ENCODE data around the gene IL6. TPM values are rescaled to one million over a fixed set of nuclear protein-coding genes. Genes with fewer than 3 reads are reported as not detected.
"Not testable (repeated sequence)": the region's sequence is repeated elsewhere in the genome, so short reads cannot be mapped to it uniquely, and the experiment has no call there.

Gene IL6
- 0.44 and 0.85 TPM in 2 replicates for total RNA-seq (2021)
- long read RNA-seq, partial matches to known transcripts = 0 of 2 reads
- long read RNA-seq, other reads (novel, unspliced or antisense) = 0 of 2 reads

DNA sequence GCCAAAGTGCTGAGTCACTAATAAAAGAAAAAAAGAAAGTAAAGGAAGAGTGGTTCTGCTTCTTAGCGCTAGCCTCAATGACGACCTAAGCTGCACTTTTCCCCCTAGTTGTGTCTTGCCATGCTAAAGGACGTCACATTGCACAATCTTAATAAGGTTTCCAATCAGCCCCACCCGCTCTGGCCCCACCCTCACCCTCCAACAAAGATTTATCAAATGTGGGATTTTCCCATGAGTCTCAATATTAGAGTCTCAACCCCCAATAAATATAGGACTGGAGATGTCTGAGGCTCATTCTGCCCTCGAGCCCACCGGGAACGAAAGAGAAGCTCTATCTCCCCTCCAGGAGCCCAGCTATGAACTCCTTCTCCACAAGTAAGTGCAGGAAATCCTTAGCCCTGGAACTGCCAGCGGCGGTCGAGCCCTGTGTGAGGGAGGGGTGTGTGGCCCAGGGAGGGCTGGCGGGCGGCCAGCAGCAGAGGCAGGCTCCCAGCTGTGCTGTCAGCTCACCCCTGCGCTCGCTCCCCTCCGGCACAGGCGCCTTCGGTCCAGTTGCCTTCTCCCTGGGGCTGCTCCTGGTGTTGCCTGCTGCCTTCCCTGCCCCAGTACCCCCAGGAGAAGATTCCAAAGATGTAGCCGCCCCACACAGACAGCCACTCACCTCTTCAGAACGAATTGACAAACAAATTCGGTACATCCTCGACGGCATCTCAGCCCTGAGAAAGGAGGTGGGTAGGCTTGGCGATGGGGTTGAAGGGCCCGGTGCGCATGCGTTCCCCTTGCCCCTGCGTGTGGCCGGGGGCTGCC is at the start of gene IL6:
TSS of gene IL6 (plus strand) at position 294 of the 807 bp plus-strand sequence. CDS start at position 357, 63 bp downstream.
- Mint-ChIP-seq H3K4me1 (peaks cover 16 to 35% of the 10 kb centered on the region in 2 experiments), H3K36me3 (ENCODE audit: insufficient read depth in 1 of 3, low read depth in 3 of 3) (no peaks in the 10 kb centered on the region), H3K27ac (peak within 1 kb of the TSS in 2 of 3 experiments; percentile 46 to 76; a peak in 2 of 7 replicates), H3K9me3 (no peaks in the 10 kb centered on the region), H3K4me3 (peak within 1 kb of the TSS in 1 of 2 experiments; percentile 46; a peak in 2 of 5 replicates), H3K27me3 (ENCODE audit: low read depth) (peaks cover 3% of the 10 kb centered on the region)
- no peak within 1 kb of the TSS for H3K27ac ChIP-seq (ENCODE audit: insufficient read length, low read depth, low read length)
- H3K79me2 ChIP-seq (ENCODE audit: insufficient read depth, low read length) = no peaks in the 10 kb centered on the region
- H3K27me3 ChIP-seq (ENCODE audit: insufficient read depth, low read length) = no peaks in the 10 kb centered on the region
- H3K23ac ChIP-seq (ENCODE audit: insufficient read length, low read depth, low read length) = no peak within 1 kb of the TSS
- TF ChIP-seq, protein P1, sequence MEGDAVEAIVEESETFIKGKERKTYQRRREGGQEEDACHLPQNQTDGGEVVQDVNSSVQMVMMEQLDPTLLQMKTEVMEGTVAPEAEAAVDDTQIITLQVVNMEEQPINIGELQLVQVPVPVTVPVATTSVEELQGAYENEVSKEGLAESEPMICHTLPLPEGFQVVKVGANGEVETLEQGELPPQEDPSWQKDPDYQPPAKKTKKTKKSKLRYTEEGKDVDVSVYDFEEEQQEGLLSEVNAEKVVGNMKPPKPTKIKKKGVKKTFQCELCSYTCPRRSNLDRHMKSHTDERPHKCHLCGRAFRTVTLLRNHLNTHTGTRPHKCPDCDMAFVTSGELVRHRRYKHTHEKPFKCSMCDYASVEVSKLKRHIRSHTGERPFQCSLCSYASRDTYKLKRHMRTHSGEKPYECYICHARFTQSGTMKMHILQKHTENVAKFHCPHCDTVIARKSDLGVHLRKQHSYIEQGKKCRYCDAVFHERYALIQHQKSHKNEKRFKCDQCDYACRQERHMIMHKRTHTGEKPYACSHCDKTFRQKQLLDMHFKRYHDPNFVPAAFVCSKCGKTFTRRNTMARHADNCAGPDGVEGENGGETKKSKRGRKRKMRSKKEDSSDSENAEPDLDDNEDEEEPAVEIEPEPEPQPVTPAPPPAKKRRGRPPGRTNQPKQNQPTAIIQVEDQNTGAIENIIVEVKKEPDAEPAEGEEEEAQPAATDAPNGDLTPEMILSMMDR (conservative IDR thresholded peaks at IDR 0.05) = no peak
- peak within 1 kb of the TSS; percentile 71 for H2BK12ac ChIP-seq (ENCODE audit: insufficient read length, low read depth, low read length)
- H3K4me1 ChIP-seq (ENCODE audit: insufficient read depth, low read length) = peaks cover 3% of the 10 kb centered on the region; the same call in 1 of the 2 replicates
- peak within 1 kb of the TSS; percentile 23 for H3T11ph ChIP-seq (ENCODE audit: low read length)
- H4K5ac ChIP-seq (ENCODE audit: insufficient read length, low read depth, low read length) = peak within 1 kb of the TSS; percentile 25
- H2AK5ac ChIP-seq (ENCODE audit: insufficient read length, low read length) = no peak within 1 kb of the TSS
- peak within 1 kb of the TSS; percentile 36; the same call in 1 of the 2 replicates for H3K4ac ChIP-seq (ENCODE audit: low read depth, low read length)
- H4K20me1 ChIP-seq (ENCODE audit: control insufficient read depth, insufficient read depth, insufficient read length) = no peaks in the 10 kb centered on the region
- H2BK15ac ChIP-seq (ENCODE audit: low read depth, low read length) = no peak within 1 kb of the TSS
- peaks cover 2% of the 10 kb centered on the region for H3K23me2 ChIP-seq (ENCODE audit: insufficient read length, low read depth, low read length, poor library complexity, severe bottlenecking)
- no peak within 1 kb of the TSS for H2BK5ac ChIP-seq (ENCODE audit: insufficient read length, low read length)
- no peak within 1 kb of the TSS for H4K8ac ChIP-seq (replicated peaks; ENCODE audit: insufficient read length, low read depth, low read length)
- WGBS (ENCODE audit: extremely low coverage, insufficient read length, low lambda C conversion rate) = no CpG with 5 or more reads among the region's 28 CpGs
- no peak within 1 kb of the TSS for H2BK120ac ChIP-seq (ENCODE audit: low read depth, low read length, poor library complexity, severe bottlenecking)
- peak; percentile 78 for DNase-seq
- peak within 1 kb of the TSS; percentile 46 for H2AFZ ChIP-seq (ENCODE audit: low read length)
- no peak within 1 kb of the TSS for H2BK20ac ChIP-seq (ENCODE audit: low read depth, low read length, poor library complexity, severe bottlenecking)
- no peak within 1 kb of the TSS for H3K56ac ChIP-seq (ENCODE audit: insufficient read length, low read depth, low read length)
- no peak within 1 kb of the TSS for H3K9ac ChIP-seq (ENCODE audit: extremely low read depth, insufficient read length, low read length)
- no peak within 1 kb of the TSS for H3K14ac ChIP-seq (ENCODE audit: insufficient read depth, low read length)
- no peaks in the 10 kb centered on the region for H3K9me3 ChIP-seq (ENCODE audit: control insufficient read depth, low read depth, low read length)
- no peak within 1 kb of the TSS for H4K91ac ChIP-seq (ENCODE audit: insufficient read length, low read depth, low read length)
- peak within 1 kb of the TSS; percentile 70 for H3K18ac ChIP-seq (ENCODE audit: insufficient read length, low read depth, low read length)
- H3K79me1 ChIP-seq (ENCODE audit: insufficient read depth, low read depth, low read length, poor library complexity, severe bottlenecking) = no peaks in the 10 kb centered on the region
- peak within 1 kb of the TSS; percentile 8 for H3K4me2 ChIP-seq (ENCODE audit: insufficient read depth, insufficient read length, low read length)

DNA sequence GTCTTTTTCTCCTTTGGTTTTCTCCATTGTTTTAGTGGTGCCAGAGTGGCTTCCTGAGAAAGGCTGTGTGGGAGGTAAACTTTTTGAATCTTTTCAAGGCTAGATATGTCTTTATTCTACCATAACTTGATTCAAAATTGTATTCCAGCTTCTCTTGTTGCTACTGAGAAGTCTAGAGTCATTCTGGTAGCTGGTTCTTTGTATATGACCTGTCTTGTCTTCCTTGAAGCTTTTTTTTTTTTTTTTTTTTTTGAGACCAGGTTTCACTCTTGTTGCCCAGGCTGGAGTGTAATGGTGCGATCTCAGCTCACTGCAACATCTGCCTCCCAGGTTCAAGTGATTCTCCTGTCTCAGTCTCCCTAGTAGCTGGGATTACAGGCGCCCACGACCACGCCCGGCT is 49.7 kb upstream of the IL6 start:
- not testable (repeated sequence) for H4K20me1 ChIP-seq (ENCODE audit: control insufficient read depth, insufficient read depth, insufficient read length); H2AK5ac ChIP-seq (ENCODE audit: insufficient read length, low read length); H3K9ac ChIP-seq (ENCODE audit: extremely low read depth, insufficient read length, low read length); H3K4me3 Mint-ChIP-seq; H2BK20ac ChIP-seq (ENCODE audit: low read depth, low read length, poor library complexity, severe bottlenecking); DNase-seq; H3K23ac ChIP-seq (ENCODE audit: insufficient read length, low read depth, low read length); H3K56ac ChIP-seq (ENCODE audit: insufficient read length, low read depth, low read length); H3K4me2 ChIP-seq (ENCODE audit: insufficient read depth, insufficient read length, low read length); H3K14ac ChIP-seq (ENCODE audit: insufficient read depth, low read length); H3K27me3 Mint-ChIP-seq (ENCODE audit: low read depth); H2BK120ac ChIP-seq (ENCODE audit: low read depth, low read length, poor library complexity, severe bottlenecking); H2BK5ac ChIP-seq (ENCODE audit: insufficient read length, low read length); H2BK15ac ChIP-seq (ENCODE audit: low read depth, low read length); H3K9me3 Mint-ChIP-seq; H3K27me3 ChIP-seq (ENCODE audit: insufficient read depth, low read length); H3K4me1 ChIP-seq (ENCODE audit: insufficient read depth, low read length); H3K4ac ChIP-seq (ENCODE audit: low read depth, low read length); H3T11ph ChIP-seq (ENCODE audit: low read length); H3K36me3 Mint-ChIP-seq (ENCODE audit: insufficient read depth in 1 of 3, low read depth in 3 of 3); H2AFZ ChIP-seq (ENCODE audit: low read length); H3K79me2 ChIP-seq (ENCODE audit: insufficient read depth, low read length); H4K5ac ChIP-seq (ENCODE audit: insufficient read length, low read depth, low read length); H3K79me1 ChIP-seq (ENCODE audit: insufficient read depth, low read depth, low read length, poor library complexity, severe bottlenecking); H3K9me3 ChIP-seq (ENCODE audit: control insufficient read depth, low read depth, low read length); H3K18ac ChIP-seq (ENCODE audit: insufficient read length, low read depth, low read length); H2BK12ac ChIP-seq (ENCODE audit: insufficient read length, low read depth, low read length); H3K27ac Mint-ChIP-seq; H3K23me2 ChIP-seq (ENCODE audit: insufficient read length, low read depth, low read length, poor library complexity, severe bottlenecking); H3K27ac ChIP-seq (ENCODE audit: insufficient read length, low read depth, low read length); H4K8ac ChIP-seq (replicated peaks; ENCODE audit: insufficient read length, low read depth, low read length); H4K91ac ChIP-seq (ENCODE audit: insufficient read length, low read depth, low read length)
- no CpG with 5 or more reads among the region's 5 CpGs for WGBS (ENCODE audit: extremely low coverage, insufficient read length, low lambda C conversion rate)
- peaks cover 14 to 17% of the 10 kb centered on the region in 2 experiments for H3K4me1 Mint-ChIP-seq

All from H9 (cell line).